PC-3 (cell line): ENCODE data around the gene UBASH3A. TPM values are rescaled to one million over a fixed set of nuclear protein-coding genes. Genes with fewer than 3 reads are reported as not detected.

Experiments used
- ATAC-seq: fragments of 200-7000 bp; cut with Tn5 transposase; 2 replicates; pipeline ENCODE4 v1.9.1; 2020; ENCODE audit warnings: mild to moderate bottlenecking, moderate library complexity
- BruUV-seq: library from RNA; stranded (reverse); fragments of 400-500 nt; replicated peaks from 2 replicates; lab custom pipeline; 2021; lab: Mats Ljungman, UMichigan
- CTCF ChIA-PET: fragments of 300-600 bp; sonication (Branson Sonifier 250); formaldehyde crosslinking; loops from one replicate; lab custom pipeline; 2022; ENCODE audit warnings: antibody characterized with exemption; lab: Charles Lee
- POLR2A ChIA-PET: fragments of 300-600 bp; sonication (Branson Sonifier 250); formaldehyde crosslinking; loops from one replicate; lab custom pipeline; 2022; ENCODE audit warnings: antibody characterized with exemption; ENCODE audit not compliant: unreplicated experiment; lab: Charles Lee
- DNase-seq: peaks from one replicate; pipeline ENCODE4 v3.0.0-alpha.2; 2015
- H2AFZ ChIP-seq: fragments of 300-600 bp; sonication (generic); 2 replicates; pipeline ENCODE4 v1.6.0; 2016; ENCODE audit warnings: antibody characterized with exemption, low read length
- H3F3A ChIP-seq: fragments of 300-600 bp; sonication (generic); one replicate; pipeline ENCODE4 v1.6.0; 2017; ENCODE audit warnings: antibody characterized with exemption, low read length, control low read depth, mild to moderate bottlenecking; ENCODE audit not compliant: unreplicated experiment
- H3K27ac ChIP-seq: fragments of 300-600 bp; sonication (generic); 2 replicates; pipeline ENCODE4 v1.5.1; 2016; ENCODE audit warnings: mild to moderate bottlenecking, low read length
- H3K27me3 ChIP-seq: fragments of 300-600 bp; sonication (generic); 2 replicates; pipeline ENCODE4 v1.6.1; 2016; ENCODE audit warnings: low read length, mixed read lengths
- H3K36me3 ChIP-seq: fragments of 300-600 bp; sonication (generic); 2 replicates; pipeline ENCODE4 v1.6.1; 2016; ENCODE audit warnings: low read depth, mixed run types, low read length, mixed read lengths
- H3K4me1 ChIP-seq: fragments of 300-600 bp; sonication (generic); 2 replicates; pipeline ENCODE4 v1.5.1; 2016; ENCODE audit warnings: low read length; ENCODE audit not compliant: insufficient read depth
- H3K4me2 ChIP-seq: fragments of 300-600 bp; sonication (generic); 2 replicates; pipeline ENCODE4 v1.6.0; 2016; ENCODE audit warnings: low read length
- H3K4me3 ChIP-seq: fragments of 300-600 bp; sonication (generic); 2 replicates; pipeline ENCODE4 v1.5.1; 2016; ENCODE audit warnings: mild to moderate bottlenecking, low read length, mixed read lengths
- H3K79me2 ChIP-seq: fragments of 300-600 bp; sonication (generic); 2 replicates; pipeline ENCODE4 v1.6.1; 2017; ENCODE audit warnings: low read length, mixed read lengths
- H3K9ac ChIP-seq: fragments of 300-600 bp; sonication (generic); 2 replicates; pipeline ENCODE4 v1.6.0; 2016; ENCODE audit warnings: mild to moderate bottlenecking, low read length
- H3K9me2 ChIP-seq: fragments of 300-600 bp; sonication (generic); replicated peaks from 2 replicates; pipeline ENCODE4 v1.6.1; 2016; ENCODE audit warnings: mixed run types, low read length, mixed read lengths
- H3K9me3 ChIP-seq: fragments of 300-600 bp; sonication (generic); 2 replicates; pipeline ENCODE4 v1.6.1; 2016; ENCODE audit warnings: low read length, mixed read lengths
- H4K20me1 ChIP-seq: fragments of 300-600 bp; sonication (generic); 2 replicates; pipeline ENCODE4 v1.6.1; 2016; ENCODE audit warnings: low read length, mixed read lengths
- EZH2 ChIP-seq: fragments of 300-600 bp; sonication (generic); IDR thresholded peaks from one replicate; pipeline ENCODE4 v1.6.1; 2017; ENCODE audit warnings: antibody characterized with exemption, mild to moderate bottlenecking, low read length; ENCODE audit not compliant: unreplicated experiment
- EZH2phosphoT487 ChIP-seq: fragments of 300-600 bp; sonication (generic); IDR thresholded peaks from 2 replicates; pipeline ENCODE4 v1.6.1; 2018; ENCODE audit warnings: mild to moderate bottlenecking, antibody characterized with exemption, low read length, borderline replicate concordance
- intact Hi-C: fragments of 100-400 bp; cut with micrococcal nuclease; formaldehyde crosslinking; loops from 2 replicates; pipeline ENCODE4 v1.9.0; 2023
- total RNA-seq: library from RNA; depleted of rRNA; stranded (reverse); fragments of >200 nt; gene quantifications from 2 replicates; pipeline ENCODE4 v1.2.3, GENCODE V29; 2014
- TF ChIP-seq, protein P1 (sequence below): fragments of 300-600 bp; sonication (generic); conservative IDR thresholded peaks from 2 replicates; pipeline ENCODE4 v1.5.1; 2017; ENCODE audit warnings: antibody characterized with exemption, low read depth, mild to moderate bottlenecking, low read length

Gene UBASH3A
- total RNA-seq, 1 experiment from 2014 or later, result 1.0 TPM

DNA sequence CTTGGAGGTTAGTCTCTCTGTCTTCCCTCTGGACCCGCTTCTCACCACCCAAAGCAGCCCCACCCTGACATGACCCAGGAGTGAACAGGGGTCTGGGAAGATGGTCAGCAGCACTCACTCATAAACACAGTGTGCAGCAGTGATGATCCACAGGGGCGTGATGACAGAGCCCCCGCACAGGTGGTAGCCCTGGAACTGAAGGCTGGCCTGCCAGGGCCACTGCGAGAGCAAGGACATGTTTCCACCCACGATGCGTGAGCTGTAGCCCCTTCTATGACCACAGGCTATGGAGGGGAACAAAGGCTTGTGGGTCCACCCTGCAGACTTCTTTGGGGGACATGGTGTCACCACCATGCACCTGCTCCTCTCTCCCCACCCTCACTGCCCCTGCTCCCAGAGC is 20.8 kb upstream of the UBASH3A start:
- BruUV-seq, result no TSS peak
- no peaks in the 10 kb centered on the region for H3K9me2 ChIP-seq
- no peak overlapping the region for H3K4me3 ChIP-seq
- no peaks in the 10 kb centered on the region for H3K36me3 ChIP-seq
- H3K4me2 ChIP-seq, result no peak overlapping the region
- no peaks in the 10 kb centered on the region for H3K79me2 ChIP-seq
- H3K9me3 ChIP-seq, result no peaks in the 10 kb centered on the region
- intact Hi-C loops, result loop anchor here (5.0 kb wide), 1 partner anchor 236 kb away; no protein-coding TSS in a partner anchor
- ChIA-PET POLR2A (no interaction called here), CTCF (interaction anchor here (0.6 kb wide), 1 partner anchor 300 kb away, joined by 3 read pairs; no protein-coding TSS in a partner anchor)
- no peak for DNase-seq
- TF ChIP-seq, protein P1, sequence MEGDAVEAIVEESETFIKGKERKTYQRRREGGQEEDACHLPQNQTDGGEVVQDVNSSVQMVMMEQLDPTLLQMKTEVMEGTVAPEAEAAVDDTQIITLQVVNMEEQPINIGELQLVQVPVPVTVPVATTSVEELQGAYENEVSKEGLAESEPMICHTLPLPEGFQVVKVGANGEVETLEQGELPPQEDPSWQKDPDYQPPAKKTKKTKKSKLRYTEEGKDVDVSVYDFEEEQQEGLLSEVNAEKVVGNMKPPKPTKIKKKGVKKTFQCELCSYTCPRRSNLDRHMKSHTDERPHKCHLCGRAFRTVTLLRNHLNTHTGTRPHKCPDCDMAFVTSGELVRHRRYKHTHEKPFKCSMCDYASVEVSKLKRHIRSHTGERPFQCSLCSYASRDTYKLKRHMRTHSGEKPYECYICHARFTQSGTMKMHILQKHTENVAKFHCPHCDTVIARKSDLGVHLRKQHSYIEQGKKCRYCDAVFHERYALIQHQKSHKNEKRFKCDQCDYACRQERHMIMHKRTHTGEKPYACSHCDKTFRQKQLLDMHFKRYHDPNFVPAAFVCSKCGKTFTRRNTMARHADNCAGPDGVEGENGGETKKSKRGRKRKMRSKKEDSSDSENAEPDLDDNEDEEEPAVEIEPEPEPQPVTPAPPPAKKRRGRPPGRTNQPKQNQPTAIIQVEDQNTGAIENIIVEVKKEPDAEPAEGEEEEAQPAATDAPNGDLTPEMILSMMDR, result no peak
- TF ChIP-seq EZH2 (no peak), EZH2phosphoT487 (no peak)
- H3F3A ChIP-seq, result no peaks in the 10 kb centered on the region
- no peak overlapping the region for H3K9ac ChIP-seq
- H2AFZ ChIP-seq, result no peak overlapping the region
- no peaks in the 10 kb centered on the region for H4K20me1 ChIP-seq
- ATAC-seq, result no peak
- no peak overlapping the region for H3K27ac ChIP-seq
- H3K4me1 ChIP-seq, result peaks cover 8% of the 10 kb centered on the region; the same call in 1 of the 2 replicates
- no peaks in the 10 kb centered on the region for H3K27me3 ChIP-seq

DNA sequence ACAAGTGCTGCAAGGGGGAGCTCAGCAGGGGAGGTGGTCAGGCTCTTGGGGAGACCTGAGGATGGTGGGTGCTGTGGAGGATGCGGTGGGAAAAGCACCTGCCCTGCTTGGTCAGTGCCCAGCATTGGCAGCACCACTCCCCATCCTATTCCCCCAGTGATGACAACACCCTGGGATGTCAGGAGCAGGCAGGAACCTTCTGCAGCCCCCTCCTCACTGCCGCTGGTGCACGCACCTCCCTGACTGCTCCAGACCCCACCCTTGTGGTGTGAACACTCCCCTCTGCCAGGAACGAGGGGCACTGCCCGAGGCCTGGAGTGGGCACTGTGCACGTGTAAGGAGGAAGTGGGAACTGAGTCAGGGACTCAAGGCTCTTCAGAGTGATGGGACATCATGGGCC is 20.4 kb upstream of the UBASH3A start:
- TF ChIP-seq, protein P1, result no peak
- TF ChIP-seq EZH2phosphoT487, result no peak
- TF ChIP-seq EZH2, result no peak
- Histone ChIP-seq H2AFZ (no peak overlapping the region), H3K4me3 (no peak overlapping the region), H3K4me1 (peaks cover 8% of the 10 kb centered on the region; the same call in 1 of the 2 replicates), H3K27ac (no peak overlapping the region), H3K27me3 (no peaks in the 10 kb centered on the region), H3K4me2 (no peak overlapping the region), H3K9ac (no peak overlapping the region), H3K9me2 (no peaks in the 10 kb centered on the region), H3K9me3 (no peaks in the 10 kb centered on the region), H3K79me2 (no peaks in the 10 kb centered on the region), H3F3A (no peaks in the 10 kb centered on the region), H3K36me3 (no peaks in the 10 kb centered on the region), H4K20me1 (no peaks in the 10 kb centered on the region)
- intact Hi-C loops, result loop anchor here (5.0 kb wide), 1 partner anchor 236 kb away; no protein-coding TSS in a partner anchor
- DNase-seq (no peak), ATAC-seq (no peak)
- POLR2A ChIA-PET, result no interaction called here
- CTCF ChIA-PET, result interaction anchor here (0.6 kb wide), 1 partner anchor 300 kb away, joined by 3 read pairs; no protein-coding TSS in a partner anchor
- no TSS peak for BruUV-seq

DNA sequence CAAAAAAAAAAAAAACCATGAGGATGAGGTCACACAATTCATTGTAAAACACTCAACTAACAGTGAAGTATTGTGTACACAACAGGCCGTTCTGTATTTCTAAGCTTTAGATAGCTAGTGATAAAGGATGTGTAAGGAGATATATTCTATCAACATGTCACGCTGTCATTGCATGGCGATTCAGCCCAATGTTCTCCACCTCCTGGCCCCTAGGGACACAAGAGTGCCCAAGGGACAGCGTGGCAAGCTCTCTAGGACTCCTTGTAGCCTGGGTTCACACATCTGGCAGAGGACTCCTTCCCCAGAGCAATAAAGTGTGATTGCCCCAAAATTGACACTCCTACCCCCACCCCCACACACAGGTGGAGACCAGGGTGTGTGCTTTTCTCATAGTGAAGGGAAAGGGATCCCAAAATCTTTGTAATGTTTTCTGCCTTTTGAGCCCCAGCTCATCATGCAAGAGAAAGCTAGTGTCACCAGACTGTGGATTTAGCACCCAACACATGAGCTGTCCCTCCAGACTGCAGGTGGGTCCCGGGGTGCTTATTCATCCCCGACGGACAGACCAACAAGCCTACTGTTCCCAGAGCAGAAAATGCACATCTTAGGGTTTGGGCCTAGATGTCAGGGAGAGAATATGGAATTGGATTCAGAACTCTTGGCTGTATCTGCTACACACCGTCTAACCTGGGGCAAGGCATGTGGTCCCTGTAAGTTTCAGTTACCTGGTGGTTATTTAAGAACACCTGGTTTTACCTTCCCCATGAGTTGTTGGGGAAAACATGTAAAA is 19.4 kb upstream of the UBASH3A start:
- TF ChIP-seq, protein P1, result no peak
- TF ChIP-seq EZH2 (no peak), EZH2phosphoT487 (no peak)
- no peaks in the 10 kb centered on the region for H4K20me1 ChIP-seq
- H3K9me2 ChIP-seq, result no peaks in the 10 kb centered on the region
- H3K9ac ChIP-seq, result no peak overlapping the region
- H3K27me3 ChIP-seq, result no peaks in the 10 kb centered on the region
- H3K4me3 ChIP-seq, result no peak overlapping the region
- H3K4me2 ChIP-seq, result no peak overlapping the region
- no TSS peak for BruUV-seq
- no peaks in the 10 kb centered on the region for H3K9me3 ChIP-seq
- CTCF ChIA-PET, result interaction anchor here (0.6 to 0.9 kb wide), 2 partner anchors 9 to 46 kb away, joined by 3 to 5 read pairs; no protein-coding TSS in a partner anchor
- DNase-seq, result no peak
- no peaks in the 10 kb centered on the region for H3F3A ChIP-seq
- intact Hi-C loops, result loop anchor here (5.0 kb wide), 1 partner anchor 237 kb away; no protein-coding TSS in a partner anchor
- no peaks in the 10 kb centered on the region for H3K79me2 ChIP-seq
- ATAC-seq, result peak; percentile 39
- H3K27ac ChIP-seq, result no peak overlapping the region
- peaks cover 15% of the 10 kb centered on the region for H3K4me1 ChIP-seq
- POLR2A ChIA-PET, result interaction anchor here (0.6 kb wide), 1 partner anchor 18 kb away, joined by 11 read pairs; the partner anchor contains the start of gene TFF1
- no peak overlapping the region for H2AFZ ChIP-seq
- H3K36me3 ChIP-seq, result no peaks in the 10 kb centered on the region
